ENCODE data around the gene CAMK4.
"Not testable (repeated sequence)": the region's sequence is repeated elsewhere in the genome, so short reads cannot be mapped to it uniquely, and the experiment has no call there.

CAMK4 gene

GRCh38 chr5:111320953-111321352 lies 96.8 kb downstream of the CAMK4 start:
- DNase-seq = no peak

GRCh38 chr5:111321376-111321775 lies 97.2 kb downstream of the CAMK4 start:
- no peak for DNase-seq

DNA sequence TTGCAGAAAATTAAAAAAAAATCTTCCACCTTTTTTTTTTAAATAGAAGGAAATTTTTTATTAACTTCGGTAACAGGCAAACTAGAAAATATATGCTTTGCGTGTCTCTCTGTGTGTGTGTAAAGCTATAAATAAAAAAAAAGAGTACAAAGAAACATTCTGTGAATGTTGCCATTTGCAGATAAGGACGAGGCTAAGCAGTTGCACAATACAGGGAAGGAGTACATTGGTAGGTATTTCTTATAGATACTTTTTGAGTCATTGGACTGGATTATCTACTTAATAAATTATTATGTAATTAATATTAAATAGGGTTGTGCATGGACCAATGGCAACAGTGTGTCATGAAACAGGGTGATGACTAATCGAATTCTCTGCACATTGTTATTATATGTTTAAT lies 102.4 kb downstream of the CAMK4 start:
- no peak for DNase-seq

DNA sequence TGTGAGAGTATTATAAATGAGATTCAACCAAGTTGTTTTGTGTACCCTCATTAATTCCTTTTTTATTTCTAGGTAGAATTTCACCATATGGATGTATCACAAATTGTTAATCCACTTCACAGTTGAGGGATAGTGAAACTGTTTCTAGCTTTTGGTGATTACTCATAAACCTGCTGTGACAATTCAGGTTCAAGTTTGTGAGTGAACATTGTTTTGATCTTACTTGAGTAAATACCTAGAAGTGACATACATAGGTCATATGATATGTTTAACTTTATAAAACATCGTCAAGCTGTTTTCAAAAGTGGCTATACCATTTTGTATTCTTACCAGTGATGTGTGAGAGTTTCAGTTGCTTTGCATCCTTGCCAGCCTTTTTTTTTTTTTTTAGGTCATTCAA lies 112.9 kb downstream of the CAMK4 start:
- no peak for DNase-seq

DNA sequence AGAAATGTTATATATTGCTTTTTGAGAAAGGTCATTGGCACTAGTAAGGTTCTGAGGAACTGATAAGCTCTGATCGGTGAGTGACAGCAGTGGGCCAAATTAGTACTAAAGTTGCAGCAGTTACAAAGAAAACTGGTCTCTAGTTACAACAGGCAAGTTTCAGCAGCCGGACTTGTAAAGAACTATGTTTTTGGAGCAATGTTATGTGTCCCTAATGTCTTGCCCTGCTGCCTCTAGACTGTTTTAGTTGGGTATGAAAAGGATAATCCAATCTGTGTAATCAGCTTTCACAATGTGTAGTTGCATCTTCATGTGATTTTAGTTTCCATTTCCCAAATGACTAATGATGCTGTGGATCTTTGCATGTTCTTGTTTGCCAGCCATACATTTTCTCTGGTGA lies 113.5 kb downstream of the CAMK4 start:
- DNase-seq = no peak

- no peak for DNase-seq
Measured at GRCh38 chr5:111345731-111346130, 121.5 kb downstream of the CAMK4 start.

- DNase-seq = no peak
Measured at GRCh38 chr5:111347021-111347420, 122.8 kb downstream of the CAMK4 start.

GRCh38 chr5:111348661-111349329 lies 124.6 kb downstream of the CAMK4 start:
- DNase-seq = no peak

DNA sequence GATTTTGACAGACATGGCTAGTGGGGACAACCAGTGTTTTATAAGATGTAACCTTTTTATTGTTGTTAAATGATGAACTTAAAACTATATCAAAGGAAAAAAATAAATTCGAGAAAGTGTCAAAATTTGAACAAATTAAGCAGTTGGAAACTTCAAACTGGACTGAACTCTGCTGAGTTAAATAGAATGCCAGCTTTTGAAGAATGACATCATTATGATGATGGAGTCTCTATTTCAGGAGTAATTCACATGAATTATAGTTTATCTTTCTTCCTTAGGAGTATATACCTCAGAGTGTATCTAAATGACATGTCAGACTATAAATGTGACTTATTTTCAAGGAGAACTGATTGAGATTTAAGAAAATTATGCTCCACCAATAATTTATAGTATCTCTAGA lies 125.2 kb downstream of the CAMK4 start:
- no peak for DNase-seq

- DNase-seq = no peak
Measured at GRCh38 chr5:111353035-111353434, 128.9 kb downstream of the CAMK4 start.

- not testable (repeated sequence) for DNase-seq
Measured at GRCh38 chr5:111358726-111359125, 134.5 kb downstream of the CAMK4 start.

DNA sequence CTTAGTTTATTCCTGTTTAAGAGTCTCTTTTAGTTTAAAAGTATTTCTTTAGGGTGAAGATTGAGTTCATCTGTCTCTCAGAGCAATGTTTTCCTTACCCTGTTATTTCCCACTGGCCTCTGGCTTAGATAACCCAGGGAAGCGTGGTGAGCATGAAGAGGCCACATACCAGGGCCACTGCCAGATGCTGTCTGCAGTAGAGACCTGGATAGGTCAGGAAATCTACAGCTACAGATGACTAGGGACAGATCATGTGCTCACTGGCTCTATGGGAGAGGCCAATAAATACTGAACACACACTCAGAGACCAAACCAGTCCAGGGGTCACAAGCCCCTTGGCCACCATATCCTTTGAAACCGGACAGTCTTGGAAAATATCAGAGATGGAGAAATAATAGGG lies 136.0 kb downstream of the CAMK4 start:
- DNase-seq = no peak

- DNase-seq = no peak
Measured at GRCh38 chr5:111364992-111365391, 140.8 kb downstream of the CAMK4 start.

- DNase-seq = no peak
Measured at GRCh38 chr5:111366388-111366787, 142.2 kb downstream of the CAMK4 start.

DNA sequence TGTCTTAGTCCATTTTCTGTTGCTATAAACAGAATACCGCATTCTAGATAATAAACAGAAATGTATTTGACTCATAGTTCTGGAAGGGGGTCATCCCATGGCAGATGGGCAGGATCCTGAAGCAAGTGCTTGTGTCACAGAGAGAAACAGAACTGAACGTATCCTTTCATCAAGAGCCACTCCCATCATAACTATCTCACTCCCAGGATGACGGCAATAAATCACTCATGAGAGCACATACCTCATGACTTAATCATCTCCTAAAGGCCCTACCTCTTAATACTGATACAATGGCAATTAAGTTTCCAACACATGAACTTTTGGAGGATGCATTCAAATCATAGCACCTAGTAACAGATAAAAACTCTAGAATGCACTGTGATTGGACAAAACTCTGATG lies 142.9 kb downstream of the CAMK4 start:
- no peak for DNase-seq

- DNase-seq = no peak
Measured at GRCh38 chr5:111372799-111373198, 148.6 kb downstream of the CAMK4 start.

DNA sequence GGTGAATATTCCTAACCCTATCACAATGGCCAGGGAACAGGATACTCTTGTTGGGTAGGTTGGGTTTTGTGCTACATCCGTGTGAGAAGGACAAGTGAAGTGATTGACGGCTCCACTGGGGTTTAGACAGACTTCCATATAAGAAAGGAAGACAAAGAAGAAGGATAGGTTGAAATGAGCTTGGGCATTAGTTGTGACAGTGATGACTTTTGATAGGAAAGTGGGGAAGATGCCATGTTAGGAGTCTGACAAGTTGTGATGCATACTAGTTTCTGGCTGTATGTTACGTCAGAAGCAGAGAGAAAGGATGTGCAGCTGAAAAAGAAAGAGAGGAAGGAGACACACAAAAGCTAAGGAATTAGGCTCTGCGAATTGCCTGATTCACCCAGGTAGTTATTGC lies 150.2 kb downstream of the CAMK4 start:
- DNase-seq = no peak

DNA sequence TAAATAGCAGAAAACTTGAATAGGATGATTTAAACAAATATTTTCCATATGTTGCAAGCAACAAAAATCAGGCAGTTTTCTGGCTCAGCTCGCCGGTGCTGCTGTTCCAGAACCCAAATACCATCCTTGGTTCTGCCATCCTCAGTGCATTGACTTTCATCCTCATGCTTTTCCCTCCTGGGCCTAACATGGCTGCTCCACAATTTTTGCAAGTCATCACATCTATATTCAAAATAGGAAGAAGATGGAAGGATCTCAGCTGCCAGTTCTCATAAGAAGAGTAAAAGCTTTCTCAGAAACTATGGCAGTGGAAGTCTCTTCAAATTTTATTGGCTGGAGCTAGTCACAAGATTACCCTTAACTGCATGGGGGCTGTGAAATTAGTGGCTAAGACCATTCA lies 151.5 kb downstream of the CAMK4 start:
- no peak for DNase-seq

GRCh38 chr5:111377306-111377705 lies 153.1 kb downstream of the CAMK4 start:
- no peak for DNase-seq

DNA sequence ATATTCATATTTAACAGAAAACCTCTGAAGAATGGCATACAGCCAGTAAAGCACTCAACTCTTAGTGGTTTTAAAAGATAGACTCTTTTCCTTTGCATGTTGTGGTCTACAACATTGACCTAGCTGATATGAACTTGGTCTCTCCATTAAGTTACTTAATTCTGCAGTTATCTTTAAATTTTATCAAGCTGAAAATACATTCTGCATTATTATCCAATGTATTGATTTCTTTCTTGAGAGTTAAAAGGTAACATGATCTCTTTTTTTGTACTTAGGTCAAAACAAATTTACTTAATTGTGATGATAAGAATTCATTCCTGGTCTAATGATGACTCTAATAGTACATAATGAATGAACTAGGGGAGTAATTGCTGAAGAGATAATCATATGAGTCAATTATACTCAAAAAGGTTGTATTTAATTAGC lies 155.2 kb downstream of the CAMK4 start:
- no peak for DNase-seq

GRCh38 chr5:111383288-111383970 lies 159.2 kb downstream of the CAMK4 start:
- no peak for DNase-seq

DNA sequence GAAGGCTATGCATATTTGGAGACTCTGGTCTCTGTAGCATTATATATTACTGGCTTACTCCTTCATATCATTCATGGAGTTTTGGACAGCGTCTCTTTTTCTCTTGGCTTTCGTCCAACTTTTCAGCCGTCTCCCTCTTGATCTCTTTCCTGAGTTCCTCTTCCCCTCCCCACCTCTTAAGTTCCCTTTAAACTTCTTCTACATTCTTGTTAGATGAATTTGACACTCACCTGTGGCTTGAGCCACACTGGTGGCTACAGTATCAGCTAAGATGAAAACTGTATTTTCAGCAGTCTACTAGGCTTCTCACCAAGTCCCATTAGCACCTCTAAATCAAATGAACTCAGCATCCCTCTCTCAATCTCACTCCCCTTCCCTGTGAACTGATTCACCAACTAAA lies 160.0 kb downstream of the CAMK4 start:
- DNase-seq = no peak

DNA sequence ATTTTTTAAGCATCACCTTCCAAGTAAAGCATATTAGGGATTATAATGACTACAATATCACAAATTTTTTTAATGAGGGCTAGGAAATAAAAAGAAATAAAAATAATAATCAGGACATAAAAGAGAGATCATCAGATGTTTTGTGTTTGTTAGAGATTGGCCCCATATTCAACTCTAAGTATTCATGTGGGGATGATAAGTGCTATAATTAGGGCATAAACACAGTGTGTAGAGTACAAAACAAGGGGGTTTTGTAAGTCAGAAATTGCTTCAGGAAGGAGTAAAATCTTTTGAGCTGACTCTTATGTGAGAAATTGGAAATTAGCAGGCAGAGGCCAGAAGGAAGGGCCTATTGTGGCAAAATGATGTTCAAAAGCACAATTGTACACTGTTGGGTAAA lies 160.9 kb downstream of the CAMK4 start:
- DNase-seq = no peak

DNA sequence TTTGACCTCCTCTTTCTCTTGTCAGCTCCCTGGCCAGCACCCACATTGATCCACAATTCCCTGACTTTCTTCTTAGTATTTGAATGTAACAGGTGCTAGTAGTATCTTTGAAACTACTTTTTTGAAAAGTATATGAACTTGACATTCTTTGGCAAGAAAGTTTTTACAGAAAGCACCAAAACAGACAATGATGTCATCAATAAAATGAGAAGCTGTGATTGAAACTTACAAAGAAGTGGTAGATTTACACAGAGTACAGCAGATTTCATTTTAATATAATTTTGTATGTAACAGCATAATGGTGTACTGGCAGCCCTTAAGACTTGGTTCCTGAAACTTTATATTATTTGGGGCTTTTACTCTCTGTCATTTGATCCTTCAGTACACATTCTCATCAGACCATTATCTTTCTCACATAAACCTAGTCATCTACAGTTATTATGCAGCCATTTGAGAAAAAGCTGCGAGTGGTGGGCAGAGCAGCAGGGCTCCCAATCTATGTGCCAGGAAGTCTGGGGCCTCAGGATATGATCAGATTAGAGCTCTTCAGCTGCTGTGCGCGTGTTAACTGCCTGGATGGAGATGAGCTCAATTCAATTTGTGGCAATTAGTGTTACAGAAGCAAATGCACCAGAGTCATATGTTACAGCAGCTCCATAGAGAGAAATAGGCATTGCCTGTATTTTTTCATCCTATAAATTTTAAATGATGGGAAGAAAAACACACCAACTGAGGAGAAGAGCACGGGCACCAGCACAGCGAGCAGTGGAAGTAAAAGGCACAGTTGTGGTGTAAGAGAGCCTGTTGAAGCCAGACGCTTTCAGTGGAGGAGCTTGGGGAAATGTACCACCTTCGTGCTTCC lies 162.0 kb downstream of the CAMK4 start:
- DNase-seq = no peak
